HG03025 (cell line): Measurements from ENCODE around the gene HOXB7.

Source experiments
- ATAC-seq: cut with Tn5 transposase; IDR thresholded peaks from one replicate; pipeline ENCODE4 v1.9.1; 2021; ENCODE audit warnings: mild to moderate bottlenecking, moderate library complexity; ENCODE audit not compliant: unreplicated experiment, low FRiP score

The HOXB7 gene

GRCh38 chr17:48586355-48587258 lies 24.2 kb downstream of the HOXB7 start:
- ATAC-seq = no peak

GRCh38 chr17:48584223-48584741 lies 26.5 kb downstream of the HOXB7 start:
- no peak for ATAC-seq

- ATAC-seq = no peak
Measured at GRCh38 chr17:48583708-48584222, 27.1 kb downstream of the HOXB7 start.

GRCh38 chr17:48582750-48583069 lies 28.1 kb downstream of the HOXB7 start:
- ATAC-seq = no peak

DNA sequence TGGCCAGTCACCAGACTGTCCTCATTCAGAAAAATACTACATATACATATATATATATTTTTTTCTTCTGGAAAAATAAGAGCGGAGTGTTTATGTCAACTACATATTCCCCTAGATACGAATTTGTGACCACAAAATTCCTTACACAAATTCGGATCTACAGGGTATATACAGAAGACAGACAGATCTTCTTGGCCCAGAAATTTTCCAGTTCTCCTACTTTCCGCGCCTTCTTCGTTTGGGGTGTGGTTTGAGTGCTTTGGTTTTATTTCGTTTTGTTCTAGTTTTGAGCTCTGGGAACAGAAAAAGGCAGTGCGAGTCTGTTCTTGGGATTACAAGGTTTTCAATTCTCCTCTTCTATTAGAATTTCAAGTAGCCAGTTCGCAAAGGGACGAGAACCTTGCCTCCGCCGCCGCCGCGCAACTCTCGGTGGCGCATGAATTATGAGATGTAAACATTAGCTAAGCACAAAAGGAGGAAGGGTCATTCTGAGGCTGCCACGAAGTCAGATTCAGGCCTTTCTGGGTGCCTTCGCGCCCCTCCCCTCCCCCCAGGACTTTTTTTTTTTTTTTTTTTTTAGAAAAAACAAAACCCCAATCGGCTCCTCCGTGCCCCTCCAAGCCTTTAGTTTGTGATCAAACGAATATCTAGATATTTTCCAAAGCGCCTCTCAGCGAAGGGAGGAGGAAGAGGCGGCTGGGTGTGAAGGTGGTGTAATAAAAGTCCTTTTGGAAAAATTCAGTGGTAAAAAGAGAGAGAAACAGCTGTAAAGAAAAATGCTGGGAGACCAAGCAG lies 30.9 kb downstream of the HOXB7 start:
- no peak for ATAC-seq

GRCh38 chr17:48579471-48579759 lies 31.4 kb downstream of the HOXB7 start:
- no peak for ATAC-seq

- peak; percentile 33 for ATAC-seq
Measured at GRCh38 chr17:48578616-48579470, 32.0 kb downstream of the HOXB7 start.

- ATAC-seq = peak; percentile 35
Measured at GRCh38 chr17:48577946-48578615, 32.7 kb downstream of the HOXB7 start, which contains the start of gene HOXB4. Gene HOXB4, minus strand, starts transcription at chr17:48578350. Its CDS starts 31 bp downstream, at chr17:48578319.

DNA sequence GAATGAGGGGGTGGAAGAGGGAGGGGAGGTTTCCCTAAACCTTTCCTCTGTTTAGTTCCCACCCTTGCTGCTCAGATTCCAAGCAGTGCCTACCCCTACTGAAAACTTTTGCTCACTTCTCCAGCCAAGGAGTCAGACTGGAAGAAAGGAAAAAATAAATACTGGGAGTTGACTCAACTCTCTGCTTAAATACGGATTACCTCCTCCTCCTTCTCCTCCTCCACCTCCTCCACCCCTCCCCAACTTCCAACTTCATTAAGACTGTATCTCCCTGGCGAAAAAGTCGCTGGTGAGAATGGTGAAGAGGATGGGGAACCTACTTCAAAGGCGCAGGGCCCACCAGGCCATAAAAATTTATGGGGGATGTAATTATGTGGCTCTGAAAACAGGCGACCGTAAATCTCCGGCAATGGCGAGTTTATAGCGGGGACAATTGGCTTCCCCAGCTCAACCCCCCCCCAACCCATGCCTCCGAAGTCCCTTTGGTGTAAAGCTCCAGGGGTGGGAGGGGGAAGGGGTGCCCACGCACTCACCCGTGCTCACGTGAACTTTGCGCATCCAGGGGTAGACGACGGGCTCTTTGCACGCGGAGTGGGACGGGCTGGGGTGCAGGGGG lies 33.4 kb downstream of the HOXB7 start:
- ATAC-seq = no peak

DNA sequence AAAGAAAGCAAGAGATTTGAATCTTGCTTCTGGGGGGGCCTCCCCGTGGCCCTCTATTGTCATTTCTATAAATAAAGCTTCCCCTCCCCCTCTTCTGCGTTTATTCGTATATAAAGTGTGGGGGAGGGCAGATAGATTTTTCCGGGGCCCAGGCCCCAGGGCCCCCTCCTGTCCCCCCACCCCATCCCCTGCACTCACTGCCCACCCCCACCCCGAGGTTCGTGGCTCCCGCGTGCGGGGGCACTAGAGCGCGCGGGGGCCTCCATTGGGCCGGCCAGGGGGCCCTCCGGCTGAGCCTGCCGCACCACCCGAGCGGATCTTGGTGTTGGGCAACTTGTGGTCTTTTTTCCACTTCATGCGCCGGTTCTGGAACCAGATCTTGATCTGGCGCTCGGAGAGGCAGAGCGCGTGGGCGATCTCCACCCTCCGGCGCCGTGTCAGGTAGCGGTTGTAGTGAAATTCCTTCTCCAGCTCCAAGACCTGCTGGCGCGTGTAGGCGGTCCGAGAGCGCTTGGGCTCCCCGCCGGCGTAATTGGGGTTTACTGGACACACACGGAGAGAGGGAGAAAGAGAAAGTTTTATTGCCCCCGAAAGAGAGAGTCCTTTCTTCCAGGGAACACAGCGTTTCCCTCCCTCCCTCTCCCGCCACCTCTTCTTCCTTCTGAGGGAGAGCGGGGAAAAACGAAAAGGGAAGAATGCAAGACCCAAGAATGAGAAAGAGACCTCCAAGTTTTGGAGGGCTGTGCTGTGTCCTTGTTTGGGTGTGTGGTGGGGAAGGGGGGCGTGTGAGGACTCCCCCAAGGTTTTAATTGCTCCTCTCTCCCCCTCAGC lies 34.1 kb downstream of the HOXB7 start:
- no peak for ATAC-seq

DNA sequence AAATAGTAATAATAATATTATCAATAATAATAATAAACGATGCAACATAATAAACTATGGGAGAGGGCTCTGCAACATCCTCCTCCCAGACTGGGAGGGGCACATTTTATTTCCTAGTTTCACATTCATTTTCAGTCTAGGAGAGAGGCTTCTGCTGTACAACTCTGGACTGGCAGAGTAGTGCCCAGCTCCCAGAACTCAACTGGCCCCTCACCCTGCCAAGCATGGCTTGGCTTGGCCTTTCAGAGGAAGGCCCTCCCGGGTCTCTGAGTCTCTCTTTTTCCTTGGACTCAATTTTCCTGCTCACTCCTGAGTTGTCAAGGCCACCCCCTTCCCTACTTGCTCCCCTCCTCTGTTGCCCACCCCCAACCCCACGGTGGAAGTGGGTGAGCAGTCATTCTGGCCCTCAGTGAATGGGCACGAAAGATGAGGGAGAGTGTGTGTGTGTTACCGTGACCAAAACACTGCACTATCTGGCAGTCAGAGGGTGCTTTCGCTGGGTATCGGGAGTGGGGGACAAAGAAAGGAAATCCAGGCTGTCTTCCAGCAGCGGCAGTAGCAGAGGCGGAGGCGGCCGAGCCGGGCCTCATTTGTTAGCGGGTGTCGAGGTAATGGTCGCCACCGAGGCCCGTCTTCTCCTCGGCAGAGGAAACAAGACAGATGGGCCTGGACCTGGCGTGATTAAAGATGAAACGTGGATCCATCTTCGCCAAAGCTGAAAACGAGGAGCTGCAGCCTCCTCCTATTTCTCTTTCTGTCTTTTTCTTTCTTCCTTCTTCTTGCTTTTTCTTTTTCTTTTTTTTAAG lies 34.9 kb downstream of the HOXB7 start:
- no peak for ATAC-seq

DNA sequence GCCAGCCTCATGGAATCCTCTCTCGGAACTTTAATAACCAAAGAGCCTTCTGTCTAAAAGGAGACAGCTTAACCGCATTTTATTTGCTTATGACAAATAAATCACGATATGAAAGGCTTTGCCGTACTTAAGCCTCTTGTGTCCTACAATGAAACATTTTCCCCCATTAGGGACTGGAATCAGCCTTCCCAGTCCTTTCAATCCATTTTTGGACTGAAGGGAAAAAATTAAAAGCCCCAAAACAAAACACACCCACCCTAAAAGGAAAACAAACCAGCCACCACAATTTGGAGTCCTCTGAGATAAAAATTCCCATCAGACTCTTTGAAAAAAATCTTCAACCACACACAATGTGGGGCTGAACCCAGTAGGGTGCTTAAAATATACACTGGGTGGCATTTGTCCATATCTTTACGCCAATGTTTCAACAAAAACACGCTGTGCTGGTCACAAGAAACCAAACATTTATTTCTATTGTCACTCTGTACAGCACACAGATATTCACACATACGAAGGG lies 35.7 kb downstream of the HOXB7 start:
- ATAC-seq = no peak

GRCh38 chr17:48574505-48575065 lies 36.2 kb downstream of the HOXB7 start:
- ATAC-seq = no peak

GRCh38 chr17:48571826-48572417 lies 38.9 kb downstream of the HOXB7 start:
- no peak for ATAC-seq

GRCh38 chr17:48571024-48571818 lies 39.6 kb downstream of the HOXB7 start:
- no peak for ATAC-seq
